Sigmoid colon (tissue), 4 donors: ENCODE measurements around the gene NCOA4.

Experiments used
- EP300 ChIP-seq, 4 donors: sonication (generic); formaldehyde crosslinking; IDR thresholded peaks; one replicate each; pipeline ENCODE4 v1.6.1; 2017; ENCODE audit warnings: antibody characterized with exemption in 4 of 4
- POLR2A ChIP-seq, 2 donors: fragments of 450-650 bp; IDR thresholded peaks; one replicate each; pipeline ENCODE4 v1.6.1; 2016; ENCODE audit warnings: antibody characterized with exemption in 2 of 2, mild to moderate bottlenecking in 2 of 2, moderate library complexity in 2 of 2
- POLR2AphosphoS5 ChIP-seq, 4 donors: sonication (generic); formaldehyde crosslinking; IDR thresholded peaks; one replicate each; pipeline ENCODE4 v1.6.1; 2017; ENCODE audit warnings: antibody characterized with exemption in 4 of 4
- TF ChIP-seq, protein P1 (sequence below), 4 experiments: fragments of 450-650 bp in 3 of 4; fragments of 200-600 bp in 1 of 4; IDR thresholded peaks; one replicate each; pipeline ENCODE4 v1.5.1; 2016 to 2019; ENCODE audit warnings: antibody characterized with exemption in 4 of 4, mild to moderate bottlenecking in 3 of 4, moderate library complexity in 2 of 4

DNA sequence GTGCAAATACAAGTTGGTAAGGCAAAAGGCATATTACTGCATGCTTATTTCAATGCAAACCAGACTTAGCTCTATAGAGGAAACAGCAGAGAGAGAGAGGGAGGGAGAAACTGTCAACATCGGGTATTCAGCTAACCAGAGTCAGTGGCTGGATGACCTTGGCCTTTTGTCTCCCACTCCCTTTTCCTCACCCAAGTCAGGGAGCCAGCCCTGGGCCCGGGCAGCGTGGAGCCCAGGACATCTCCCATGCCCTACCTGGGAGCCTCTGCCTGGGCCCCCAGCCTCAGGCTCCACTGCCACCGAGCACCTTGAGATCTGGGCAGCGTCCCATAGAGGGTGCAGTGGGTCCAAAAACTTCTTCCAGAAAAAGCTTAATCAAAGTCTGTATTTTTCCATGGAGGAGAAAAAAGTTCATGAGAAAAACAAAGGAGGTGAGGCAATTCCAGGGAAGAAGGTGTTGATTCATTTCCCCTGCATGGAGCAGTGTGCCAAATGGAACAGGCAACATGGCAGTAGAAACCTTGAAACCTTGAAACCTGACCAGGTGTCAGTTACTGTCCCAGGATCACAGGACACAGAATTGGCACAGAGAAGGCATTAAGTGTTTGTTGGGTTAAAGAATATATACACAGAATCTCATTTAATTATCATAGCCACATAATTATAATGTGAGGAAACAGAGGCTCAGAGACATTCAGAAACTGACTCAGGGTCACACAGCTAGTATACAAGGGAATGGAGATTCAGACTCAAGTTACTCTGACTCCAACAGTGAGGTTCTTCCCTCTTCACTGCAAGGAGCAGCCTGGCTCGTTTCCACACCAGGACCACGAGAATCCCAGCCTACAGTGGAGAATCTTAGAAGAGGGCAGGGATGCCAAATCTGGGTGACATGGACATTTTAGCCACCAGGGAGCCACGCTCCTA is 5.8 kb upstream of the NCOA4 start:
- TF ChIP-seq, protein P1, sequence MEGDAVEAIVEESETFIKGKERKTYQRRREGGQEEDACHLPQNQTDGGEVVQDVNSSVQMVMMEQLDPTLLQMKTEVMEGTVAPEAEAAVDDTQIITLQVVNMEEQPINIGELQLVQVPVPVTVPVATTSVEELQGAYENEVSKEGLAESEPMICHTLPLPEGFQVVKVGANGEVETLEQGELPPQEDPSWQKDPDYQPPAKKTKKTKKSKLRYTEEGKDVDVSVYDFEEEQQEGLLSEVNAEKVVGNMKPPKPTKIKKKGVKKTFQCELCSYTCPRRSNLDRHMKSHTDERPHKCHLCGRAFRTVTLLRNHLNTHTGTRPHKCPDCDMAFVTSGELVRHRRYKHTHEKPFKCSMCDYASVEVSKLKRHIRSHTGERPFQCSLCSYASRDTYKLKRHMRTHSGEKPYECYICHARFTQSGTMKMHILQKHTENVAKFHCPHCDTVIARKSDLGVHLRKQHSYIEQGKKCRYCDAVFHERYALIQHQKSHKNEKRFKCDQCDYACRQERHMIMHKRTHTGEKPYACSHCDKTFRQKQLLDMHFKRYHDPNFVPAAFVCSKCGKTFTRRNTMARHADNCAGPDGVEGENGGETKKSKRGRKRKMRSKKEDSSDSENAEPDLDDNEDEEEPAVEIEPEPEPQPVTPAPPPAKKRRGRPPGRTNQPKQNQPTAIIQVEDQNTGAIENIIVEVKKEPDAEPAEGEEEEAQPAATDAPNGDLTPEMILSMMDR (IDR thresholded peaks at IDR 0.05) = no peak
- TF ChIP-seq POLR2AphosphoS5 (IDR thresholded peaks at IDR 0.05) = no peak
- no peak for TF ChIP-seq POLR2A (IDR thresholded peaks at IDR 0.05)
- TF ChIP-seq EP300 (IDR thresholded peaks at IDR 0.05) = no peak
